GM06990 (cell line): ENCODE results near the gene DUSP9.

Experiments used
- DNase-seq: peaks from one replicate; pipeline ENCODE4 v3.0.0-alpha.2; 2011; ENCODE audit not compliant: insufficient read length; ENCODE audit errors: extremely low read depth
- H3K27me3 ChIP-seq: replicated peaks from 2 replicates; pipeline ENCODE4 v1.6.0; 2011; ENCODE audit warnings: low read length; ENCODE audit not compliant: control insufficient read depth, insufficient read depth
- H3K36me3 ChIP-seq: 2 replicates; pipeline ENCODE4 v1.5.1; 2011; ENCODE audit warnings: low read length; ENCODE audit not compliant: control insufficient read depth, insufficient read depth
- H3K4me3 ChIP-seq: replicated peaks from 2 replicates; pipeline ENCODE4 v1.5.1; 2011; ENCODE audit warnings: low read depth, mild to moderate bottlenecking, control low read depth, low read length
- CTCF ChIP-seq: IDR thresholded peaks from 2 replicates; pipeline ENCODE4 v1.5.1; 2011; ENCODE audit warnings: low read length, control low read depth, mild to moderate bottlenecking, inconsistent platforms; ENCODE audit not compliant: insufficient read depth, poor library complexity, severe bottlenecking

Gene DUSP9

DNA sequence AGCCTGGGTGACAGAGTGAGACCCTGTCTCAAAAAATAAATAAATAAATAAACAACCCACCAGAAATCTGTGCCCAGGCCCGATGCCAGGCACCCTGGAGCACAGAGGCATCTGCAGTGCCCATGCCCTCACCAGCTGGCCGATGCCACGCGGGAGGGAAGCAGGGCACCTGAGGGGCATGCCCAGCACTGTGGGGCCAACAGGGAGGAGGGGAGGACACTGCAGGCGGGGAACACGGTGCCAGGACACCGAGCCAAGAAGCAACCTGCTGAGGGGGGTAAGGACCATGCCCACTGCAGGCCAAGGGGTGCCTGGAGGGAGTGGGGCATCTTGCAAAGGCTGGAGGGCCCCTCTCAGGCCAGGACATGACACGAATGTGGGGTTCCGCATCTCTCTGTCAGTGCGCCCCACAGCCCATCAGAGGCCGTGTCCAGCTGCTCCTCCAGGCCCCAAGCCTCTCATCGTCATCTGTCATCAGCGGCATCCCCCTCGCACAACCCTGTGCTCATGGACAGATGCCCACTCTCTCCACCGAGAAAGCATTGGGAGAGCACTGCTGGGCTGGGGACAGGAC, 13.3 kb upstream of the DUSP9 start:
- Histone ChIP-seq H3K4me3 (no peak overlapping the region), H3K36me3 (no peaks in the 10 kb centered on the region), H3K27me3 (no peaks in the 10 kb centered on the region; the same call in 1 of the 2 replicates)
- TF ChIP-seq CTCF = no peak
- DNase-seq = no peak

GRCh38 chrX:153634236-153634635, 12.8 kb upstream of the DUSP9 start:
- Histone ChIP-seq H3K36me3 (no peaks in the 10 kb centered on the region), H3K27me3 (no peaks in the 10 kb centered on the region; the same call in 1 of the 2 replicates), H3K4me3 (no peak overlapping the region)
- DNase-seq = no peak
- TF ChIP-seq CTCF = no peak

- no peak overlapping the region for H3K4me3 ChIP-seq
- DNase-seq = no peak
Observed at GRCh38 chrX:153634832-153635231, 12.2 kb upstream of the DUSP9 start.

DNA sequence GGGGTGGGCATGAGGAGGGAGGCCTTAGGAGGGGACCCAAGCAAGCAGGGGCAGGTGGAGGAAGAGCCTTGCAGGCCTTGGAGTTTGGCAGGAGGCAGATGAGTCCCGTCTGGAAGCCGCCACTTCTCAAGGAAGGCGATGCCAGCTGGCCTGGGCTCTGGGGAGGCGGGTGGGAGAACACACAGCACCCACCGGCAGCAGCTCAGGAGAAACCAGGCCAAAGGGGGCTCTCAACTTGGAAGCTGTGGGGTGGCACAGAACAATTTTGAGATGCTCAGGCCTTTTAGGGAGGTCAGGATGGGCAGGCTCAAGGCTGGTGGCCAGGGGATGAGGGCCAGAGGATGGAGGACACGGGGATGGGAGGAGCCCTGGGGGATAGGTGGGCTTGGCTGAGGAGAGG, 11.6 kb upstream of the DUSP9 start:
- TF ChIP-seq CTCF = no peak
- Histone ChIP-seq H3K27me3 (no peaks in the 10 kb centered on the region; the same call in 1 of the 2 replicates), H3K36me3 (no peaks in the 10 kb centered on the region), H3K4me3 (no peak overlapping the region)
- DNase-seq = no peak

More at GRCh38 chrX:153634832-153635231, 12.2 kb upstream of the DUSP9 start:
- no peak for TF ChIP-seq CTCF
- no peaks in the 10 kb centered on the region for H3K36me3 ChIP-seq
- no peaks in the 10 kb centered on the region; the same call in 1 of the 2 replicates for H3K27me3 ChIP-seq

DNA sequence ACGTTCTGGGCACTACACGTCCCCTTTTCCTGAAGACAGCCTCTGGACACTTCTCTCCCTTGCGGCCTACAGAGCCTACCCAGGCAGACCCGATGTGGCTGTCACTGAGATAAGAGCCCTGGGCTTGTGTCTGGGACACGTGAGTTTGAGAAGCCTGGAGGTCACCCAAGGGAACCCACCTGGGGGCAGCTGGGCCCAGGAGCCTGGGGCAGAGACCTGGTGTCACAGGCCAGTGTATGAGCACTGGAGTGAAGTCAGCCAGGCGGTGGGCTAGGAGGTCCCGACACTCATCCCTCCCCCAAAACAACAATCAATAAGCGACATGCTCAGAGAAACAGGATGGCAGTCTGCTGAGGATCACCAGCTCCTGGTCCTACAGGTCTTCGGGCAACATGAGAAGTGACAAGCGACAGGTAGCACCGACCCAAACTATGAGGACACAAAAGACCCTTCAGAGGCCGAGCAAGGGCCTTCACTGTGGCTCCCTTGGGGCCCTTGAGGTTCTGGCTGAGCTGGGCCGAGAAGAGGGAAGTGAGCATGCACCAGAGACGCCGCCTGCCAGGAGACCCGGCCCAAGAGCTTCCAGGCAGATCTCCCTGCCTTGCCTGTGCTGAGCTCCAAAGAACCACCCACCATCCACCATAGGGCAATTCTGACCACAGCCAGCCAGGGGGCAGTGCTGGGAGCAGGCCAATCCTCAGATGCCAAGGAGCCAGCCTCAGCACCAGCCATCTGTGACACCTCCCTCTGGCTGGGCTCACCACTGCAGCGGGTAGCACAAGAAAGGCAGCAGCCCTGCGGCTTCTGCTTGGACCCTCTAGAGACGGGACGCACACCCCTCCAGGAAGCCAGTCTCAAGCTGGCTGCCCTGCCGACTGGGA, 11.0 kb upstream of the DUSP9 start:
- H3K4me3 ChIP-seq = no peak overlapping the region
- DNase-seq = no peak
- no peaks in the 10 kb centered on the region for H3K36me3 ChIP-seq
- peak; percentile 37 for TF ChIP-seq CTCF
- H3K27me3 ChIP-seq = no peaks in the 10 kb centered on the region; the same call in 1 of the 2 replicates
